ENCODE results near the gene TCF4. TPM values are rescaled to one million over a fixed set of nuclear protein-coding genes. Genes with fewer than 3 reads are reported as not detected.

The TCF4 gene
- total RNA-seq, 1 experiment from 2014 or later = 0.42 TPM

DNA sequence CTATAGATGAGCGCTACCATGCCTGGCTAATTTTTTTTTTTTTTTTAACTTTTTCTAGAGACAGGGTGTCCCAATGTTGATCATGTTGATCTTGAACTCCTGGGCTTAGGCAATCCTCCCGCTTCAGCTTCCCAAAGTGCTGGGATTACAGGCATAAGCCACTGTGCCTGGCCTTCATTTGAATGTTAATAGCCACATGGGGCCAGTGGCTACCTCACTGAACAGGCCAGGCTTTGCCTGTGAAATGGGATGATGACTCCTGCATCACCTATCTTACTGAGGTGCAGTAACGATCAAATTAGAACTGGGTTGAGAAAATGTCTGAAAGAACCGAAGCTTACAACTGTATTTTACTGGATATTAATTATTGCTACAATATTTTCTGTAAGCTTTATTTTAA, 278.7 kb downstream of the TCF4 start:
- CTCF ChIA-PET = no interaction called here
- no peak overlapping the region for H3K4me2 ChIP-seq (ENCODE audit: low read length)
- no peak overlapping the region for H2AFZ ChIP-seq (ENCODE audit: low read depth, low read length, poor library complexity, severe bottlenecking)
- no peaks in the 10 kb centered on the region for H3K27me3 ChIP-seq (ENCODE audit: insufficient read depth, low read length)
- no peak overlapping the region for H3K4me3 ChIP-seq (replicated peaks in 1 of 2; ENCODE audit: low read depth in 1 of 2, low read length in 2 of 2)
- RAD21 ChIA-PET (ENCODE audit: low non-redundant PET in 1 of 2, low total read pairs in 2 of 2, uncharacterized antibody in 2 of 2, unreplicated experiment in 2 of 2) = no interaction called here
- intact Hi-C loops (cut with micrococcal nuclease) = no loop called here
- H3K4me1 ChIP-seq (ENCODE audit: control insufficient read depth in 1 of 2, insufficient read depth in 2 of 2, low read length in 2 of 2) = no peaks in the 10 kb centered on the region
- TF ChIP-seq CBX3 (IDR thresholded peaks at IDR 0.05; ENCODE audit: low read depth) (no peak), JUND (IDR thresholded peaks at IDR 0.05) (no peak), YY1 (IDR thresholded peaks at IDR 0.05; ENCODE audit: extremely low read depth, insufficient replicate concordance, low read depth, low read length) (no peak), RAD21 (IDR thresholded peaks at IDR 0.05; ENCODE audit: low read depth) (no peak), ZNF274 (IDR thresholded peaks at IDR 0.05; ENCODE audit: low read depth, low read length) (no peak), ELF1 (IDR thresholded peaks at IDR 0.05; ENCODE audit: borderline replicate concordance, low read depth) (no peak)
- TF ChIP-seq, protein P1, sequence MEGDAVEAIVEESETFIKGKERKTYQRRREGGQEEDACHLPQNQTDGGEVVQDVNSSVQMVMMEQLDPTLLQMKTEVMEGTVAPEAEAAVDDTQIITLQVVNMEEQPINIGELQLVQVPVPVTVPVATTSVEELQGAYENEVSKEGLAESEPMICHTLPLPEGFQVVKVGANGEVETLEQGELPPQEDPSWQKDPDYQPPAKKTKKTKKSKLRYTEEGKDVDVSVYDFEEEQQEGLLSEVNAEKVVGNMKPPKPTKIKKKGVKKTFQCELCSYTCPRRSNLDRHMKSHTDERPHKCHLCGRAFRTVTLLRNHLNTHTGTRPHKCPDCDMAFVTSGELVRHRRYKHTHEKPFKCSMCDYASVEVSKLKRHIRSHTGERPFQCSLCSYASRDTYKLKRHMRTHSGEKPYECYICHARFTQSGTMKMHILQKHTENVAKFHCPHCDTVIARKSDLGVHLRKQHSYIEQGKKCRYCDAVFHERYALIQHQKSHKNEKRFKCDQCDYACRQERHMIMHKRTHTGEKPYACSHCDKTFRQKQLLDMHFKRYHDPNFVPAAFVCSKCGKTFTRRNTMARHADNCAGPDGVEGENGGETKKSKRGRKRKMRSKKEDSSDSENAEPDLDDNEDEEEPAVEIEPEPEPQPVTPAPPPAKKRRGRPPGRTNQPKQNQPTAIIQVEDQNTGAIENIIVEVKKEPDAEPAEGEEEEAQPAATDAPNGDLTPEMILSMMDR (IDR thresholded peaks at IDR 0.05 in 2 of 3, conservative IDR thresholded peaks at IDR 0.05 in 1 of 3; ENCODE audit: borderline replicate concordance in 1 of 3, insufficient read depth in 1 of 3, low read depth in 2 of 3, low read length in 2 of 3) = no peak
- TF ChIP-seq, protein P2, sequence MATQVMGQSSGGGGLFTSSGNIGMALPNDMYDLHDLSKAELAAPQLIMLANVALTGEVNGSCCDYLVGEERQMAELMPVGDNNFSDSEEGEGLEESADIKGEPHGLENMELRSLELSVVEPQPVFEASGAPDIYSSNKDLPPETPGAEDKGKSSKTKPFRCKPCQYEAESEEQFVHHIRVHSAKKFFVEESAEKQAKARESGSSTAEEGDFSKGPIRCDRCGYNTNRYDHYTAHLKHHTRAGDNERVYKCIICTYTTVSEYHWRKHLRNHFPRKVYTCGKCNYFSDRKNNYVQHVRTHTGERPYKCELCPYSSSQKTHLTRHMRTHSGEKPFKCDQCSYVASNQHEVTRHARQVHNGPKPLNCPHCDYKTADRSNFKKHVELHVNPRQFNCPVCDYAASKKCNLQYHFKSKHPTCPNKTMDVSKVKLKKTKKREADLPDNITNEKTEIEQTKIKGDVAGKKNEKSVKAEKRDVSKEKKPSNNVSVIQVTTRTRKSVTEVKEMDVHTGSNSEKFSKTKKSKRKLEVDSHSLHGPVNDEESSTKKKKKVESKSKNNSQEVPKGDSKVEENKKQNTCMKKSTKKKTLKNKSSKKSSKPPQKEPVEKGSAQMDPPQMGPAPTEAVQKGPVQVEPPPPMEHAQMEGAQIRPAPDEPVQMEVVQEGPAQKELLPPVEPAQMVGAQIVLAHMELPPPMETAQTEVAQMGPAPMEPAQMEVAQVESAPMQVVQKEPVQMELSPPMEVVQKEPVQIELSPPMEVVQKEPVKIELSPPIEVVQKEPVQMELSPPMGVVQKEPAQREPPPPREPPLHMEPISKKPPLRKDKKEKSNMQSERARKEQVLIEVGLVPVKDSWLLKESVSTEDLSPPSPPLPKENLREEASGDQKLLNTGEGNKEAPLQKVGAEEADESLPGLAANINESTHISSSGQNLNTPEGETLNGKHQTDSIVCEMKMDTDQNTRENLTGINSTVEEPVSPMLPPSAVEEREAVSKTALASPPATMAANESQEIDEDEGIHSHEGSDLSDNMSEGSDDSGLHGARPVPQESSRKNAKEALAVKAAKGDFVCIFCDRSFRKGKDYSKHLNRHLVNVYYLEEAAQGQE (IDR thresholded peaks at IDR 0.05; ENCODE audit: low read depth) = no peak
- ATAC-seq (no peak), DNase-seq (ENCODE audit: low read depth, low spot score) (no peak)
- H3K36me3 ChIP-seq (ENCODE audit: control insufficient read depth in 1 of 2, insufficient read depth in 2 of 2, low read length in 2 of 2) = no peaks in the 10 kb centered on the region
- H3K79me2 ChIP-seq (ENCODE audit: insufficient read depth, low read length) = no peaks in the 10 kb centered on the region
- H4K20me1 ChIP-seq (ENCODE audit: insufficient read depth) = no peaks in the 10 kb centered on the region
- no peaks in the 10 kb centered on the region for H3K9me2 ChIP-seq (ENCODE audit: insufficient read depth)
- H3K9me3 ChIP-seq (ENCODE audit: control insufficient read depth in 1 of 2, insufficient read depth in 1 of 2, low read depth in 1 of 2, low read length in 2 of 2) = no peaks in the 10 kb centered on the region
- BruUV-seq (replicated peaks) = no TSS peak
- POLR2A ChIA-PET = no interaction called here
- no peak overlapping the region for H3K27ac ChIP-seq (ENCODE audit: low read depth, low read length)
- H3K9ac ChIP-seq (ENCODE audit: low read length) = no peak overlapping the region
